ENCODE measurements around the gene FIS1.

GRCh38 chr7:101238226-101239182 is 6.4 kb downstream of the FIS1 start:
- TF ChIP-seq, protein P1, sequence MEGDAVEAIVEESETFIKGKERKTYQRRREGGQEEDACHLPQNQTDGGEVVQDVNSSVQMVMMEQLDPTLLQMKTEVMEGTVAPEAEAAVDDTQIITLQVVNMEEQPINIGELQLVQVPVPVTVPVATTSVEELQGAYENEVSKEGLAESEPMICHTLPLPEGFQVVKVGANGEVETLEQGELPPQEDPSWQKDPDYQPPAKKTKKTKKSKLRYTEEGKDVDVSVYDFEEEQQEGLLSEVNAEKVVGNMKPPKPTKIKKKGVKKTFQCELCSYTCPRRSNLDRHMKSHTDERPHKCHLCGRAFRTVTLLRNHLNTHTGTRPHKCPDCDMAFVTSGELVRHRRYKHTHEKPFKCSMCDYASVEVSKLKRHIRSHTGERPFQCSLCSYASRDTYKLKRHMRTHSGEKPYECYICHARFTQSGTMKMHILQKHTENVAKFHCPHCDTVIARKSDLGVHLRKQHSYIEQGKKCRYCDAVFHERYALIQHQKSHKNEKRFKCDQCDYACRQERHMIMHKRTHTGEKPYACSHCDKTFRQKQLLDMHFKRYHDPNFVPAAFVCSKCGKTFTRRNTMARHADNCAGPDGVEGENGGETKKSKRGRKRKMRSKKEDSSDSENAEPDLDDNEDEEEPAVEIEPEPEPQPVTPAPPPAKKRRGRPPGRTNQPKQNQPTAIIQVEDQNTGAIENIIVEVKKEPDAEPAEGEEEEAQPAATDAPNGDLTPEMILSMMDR (IDR thresholded peaks at IDR 0.05): no peak
- TF ChIP-seq POLR2A (IDR thresholded peaks at IDR 0.05): no peak
- no peak for TF ChIP-seq EP300 (IDR thresholded peaks at IDR 0.05)
- no peak for TF ChIP-seq POLR2AphosphoS5 (IDR thresholded peaks at IDR 0.05)
